Spleen (tissue), 7 donors: ENCODE measurements around the gene AOAH.

Experiments
- POLR2A ChIP-seq, 3 donors: fragments of 450-650 bp; IDR thresholded peaks; one replicate each; pipeline ENCODE4 v1.5.1; 2017; ENCODE audit warnings: antibody characterized with exemption in 3 of 3, mild to moderate bottlenecking in 1 of 3
- POLR2AphosphoS5 ChIP-seq, 3 donors: sonication (generic); formaldehyde crosslinking; IDR thresholded peaks; one replicate each; pipeline ENCODE4 v1.5.1; 2017; ENCODE audit warnings: antibody characterized with exemption in 3 of 3
- TF ChIP-seq, protein P1 (sequence below), 11 experiments: fragments of 200-600 bp in 7 of 11; fragments of 450-650 bp in 4 of 11; sonication (generic) in 4 of 11; IDR thresholded peaks in 8 of 11; conservative IDR thresholded peaks in 3 of 11; 1 replicate in 7 of 11; 2 replicates in 4 of 11; pipeline versions ENCODE4 v1.4.0 to v1.8.0; 2016 to 2021; ENCODE audit warnings: antibody characterized with exemption in 11 of 11, inconsistent platforms in 4 of 11, mild to moderate bottlenecking in 1 of 11
- donor health status: DM: no; HTN: no; CAD: no; lungs with moderate emphysema.
- donor health status: DM: no; HTN: no; CAD: no.
- donor health status: DM: no; HTN: no; CAD: no.

DNA sequence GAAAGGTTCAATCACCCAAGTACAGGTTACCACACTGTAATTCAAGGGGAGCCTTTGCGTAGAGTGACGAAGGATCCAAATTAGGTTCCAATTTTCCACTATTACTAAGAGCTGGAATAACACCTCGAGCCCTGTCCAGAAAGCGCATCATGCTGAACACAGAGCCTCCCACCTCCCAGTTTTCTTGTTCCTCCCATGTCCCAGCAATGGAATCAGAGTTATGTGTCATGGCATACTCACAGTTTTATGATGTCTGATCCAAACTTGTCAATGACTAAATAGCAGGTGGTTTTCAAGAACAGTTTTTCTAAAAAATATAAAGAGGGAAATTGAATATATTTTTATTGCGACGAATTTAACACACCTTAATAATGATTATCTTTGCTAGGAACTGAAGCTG lies 50.6 kb downstream of the AOAH start:
- TF ChIP-seq POLR2A (IDR thresholded peaks at IDR 0.05) (no peak), POLR2AphosphoS5 (IDR thresholded peaks at IDR 0.05) (no peak)
- TF ChIP-seq, protein P1, sequence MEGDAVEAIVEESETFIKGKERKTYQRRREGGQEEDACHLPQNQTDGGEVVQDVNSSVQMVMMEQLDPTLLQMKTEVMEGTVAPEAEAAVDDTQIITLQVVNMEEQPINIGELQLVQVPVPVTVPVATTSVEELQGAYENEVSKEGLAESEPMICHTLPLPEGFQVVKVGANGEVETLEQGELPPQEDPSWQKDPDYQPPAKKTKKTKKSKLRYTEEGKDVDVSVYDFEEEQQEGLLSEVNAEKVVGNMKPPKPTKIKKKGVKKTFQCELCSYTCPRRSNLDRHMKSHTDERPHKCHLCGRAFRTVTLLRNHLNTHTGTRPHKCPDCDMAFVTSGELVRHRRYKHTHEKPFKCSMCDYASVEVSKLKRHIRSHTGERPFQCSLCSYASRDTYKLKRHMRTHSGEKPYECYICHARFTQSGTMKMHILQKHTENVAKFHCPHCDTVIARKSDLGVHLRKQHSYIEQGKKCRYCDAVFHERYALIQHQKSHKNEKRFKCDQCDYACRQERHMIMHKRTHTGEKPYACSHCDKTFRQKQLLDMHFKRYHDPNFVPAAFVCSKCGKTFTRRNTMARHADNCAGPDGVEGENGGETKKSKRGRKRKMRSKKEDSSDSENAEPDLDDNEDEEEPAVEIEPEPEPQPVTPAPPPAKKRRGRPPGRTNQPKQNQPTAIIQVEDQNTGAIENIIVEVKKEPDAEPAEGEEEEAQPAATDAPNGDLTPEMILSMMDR (IDR thresholded peaks at IDR 0.05 in 8 of 11, conservative IDR thresholded peaks at IDR 0.05 in 3 of 11): no peak
